GM19025 (cell line): ENCODE results near the gene TBC1D14.
A peak's percentile ranks its signal among the peaks of the same experiment; 100 is the strongest.

Experiments
- ATAC-seq: cut with Tn5 transposase; IDR thresholded peaks from one replicate; pipeline ENCODE4 v1.9.1; 2021; ENCODE audit warnings: mild to moderate bottlenecking, low read depth, moderate library complexity; ENCODE audit not compliant: unreplicated experiment

The TBC1D14 gene

GRCh38 chr4:7052923-7053715, 143.5 kb downstream of the TBC1D14 start:
- no peak for ATAC-seq

DNA sequence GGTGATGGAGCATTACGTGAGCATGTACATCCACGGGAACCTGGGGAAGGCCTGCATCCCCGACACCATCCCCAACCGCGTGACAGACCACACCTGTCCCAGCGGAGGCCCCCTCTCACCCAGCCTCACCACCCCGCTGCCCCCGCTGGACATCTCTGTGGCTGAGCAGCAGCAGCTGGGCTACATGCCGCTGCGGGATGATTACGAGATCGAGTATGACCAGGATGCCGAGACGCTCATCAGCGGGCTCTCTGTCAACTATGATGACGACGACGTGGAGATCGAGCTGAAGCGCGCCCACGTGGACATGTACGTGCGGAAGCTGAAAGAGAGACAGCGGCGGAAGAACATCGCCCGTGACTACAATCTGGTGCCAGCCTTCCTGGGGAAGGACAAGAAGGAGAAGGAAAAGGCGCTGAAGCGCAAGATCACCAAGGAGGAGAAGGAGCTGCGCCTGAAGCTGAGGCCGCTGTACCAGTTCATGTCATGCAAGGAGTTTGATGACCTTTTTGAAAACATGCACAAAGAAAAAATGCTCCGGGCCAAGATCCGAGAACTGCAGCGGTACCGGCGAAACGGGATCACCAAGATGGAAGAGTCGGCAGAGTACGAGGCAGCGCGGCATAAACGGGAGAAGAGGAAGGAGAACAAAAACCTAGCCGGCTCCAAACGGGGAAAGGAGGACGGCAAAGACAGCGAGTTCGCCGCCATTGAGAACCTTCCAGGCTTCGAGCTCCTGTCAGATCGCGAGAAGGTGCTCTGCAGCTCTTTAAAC, 144.7 kb downstream of the TBC1D14 start:
- ATAC-seq = no peak

GRCh38 chr4:7055111-7055989, 145.7 kb downstream of the TBC1D14 start:
- no peak for ATAC-seq

- no peak for ATAC-seq
Observed at GRCh38 chr4:7055990-7056325, 146.3 kb downstream of the TBC1D14 start.

- ATAC-seq = no peak
Observed at GRCh38 chr4:7058792-7059191, 149.2 kb downstream of the TBC1D14 start.

GRCh38 chr4:7059662-7060061, 150.0 kb downstream of the TBC1D14 start:
- no peak for ATAC-seq

DNA sequence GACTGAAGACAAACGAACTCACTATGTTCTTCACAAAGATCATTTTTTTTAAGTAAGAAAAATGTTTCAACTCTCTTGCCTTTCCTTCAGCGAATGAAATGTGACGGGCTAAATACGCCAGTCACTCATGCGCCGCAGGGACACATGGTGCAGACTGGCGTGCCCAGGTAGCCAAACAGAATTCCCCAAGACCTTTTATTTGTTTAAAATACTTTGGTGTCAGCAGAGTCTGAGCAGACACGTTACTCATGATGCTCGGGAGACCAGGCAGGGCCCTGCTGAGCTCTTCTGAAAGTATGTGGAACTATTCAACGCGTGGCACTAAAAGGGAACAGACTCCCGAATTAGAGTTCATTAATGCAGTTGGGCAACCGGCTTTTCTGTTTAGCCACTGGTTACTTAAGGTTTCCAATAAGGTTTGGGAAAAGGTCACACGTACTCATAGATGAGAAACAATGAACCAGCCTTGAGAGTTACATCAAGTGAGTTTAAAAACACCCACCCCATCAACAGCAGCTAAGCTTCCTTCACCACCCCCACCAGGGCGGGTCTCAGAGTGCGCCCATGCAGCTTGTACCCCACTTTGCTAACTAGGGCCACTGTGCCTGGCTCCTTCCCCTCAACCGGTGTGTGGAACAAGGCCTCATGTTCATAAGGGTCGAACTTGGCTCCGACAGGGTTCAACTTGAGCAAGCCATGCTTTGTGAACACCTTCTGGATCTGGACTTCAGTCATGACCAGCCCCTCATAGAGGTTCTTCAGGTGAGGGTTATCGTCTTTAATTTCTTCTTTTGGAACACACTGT, 150.9 kb downstream of the TBC1D14 start:
- no peak for ATAC-seq

DNA sequence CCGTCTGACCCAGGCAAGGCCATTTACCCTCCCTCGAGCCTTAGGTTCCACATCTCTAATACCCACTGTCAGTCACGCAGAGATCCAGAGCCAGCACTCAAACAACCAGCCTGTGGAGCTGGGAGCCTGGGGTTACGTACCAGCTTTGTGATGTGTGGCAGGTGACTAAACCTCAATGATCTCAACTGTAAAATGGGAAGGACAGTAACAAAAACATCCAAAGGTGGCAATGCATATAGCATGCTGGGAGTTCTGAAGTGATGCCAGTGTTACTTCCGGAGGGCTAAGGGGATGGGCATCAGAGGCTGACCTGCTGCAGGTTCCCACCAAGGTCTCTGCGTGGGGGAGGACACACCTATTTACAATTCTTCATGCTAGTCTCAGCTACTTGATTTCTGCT, 152.2 kb downstream of the TBC1D14 start:
- ATAC-seq = no peak

DNA sequence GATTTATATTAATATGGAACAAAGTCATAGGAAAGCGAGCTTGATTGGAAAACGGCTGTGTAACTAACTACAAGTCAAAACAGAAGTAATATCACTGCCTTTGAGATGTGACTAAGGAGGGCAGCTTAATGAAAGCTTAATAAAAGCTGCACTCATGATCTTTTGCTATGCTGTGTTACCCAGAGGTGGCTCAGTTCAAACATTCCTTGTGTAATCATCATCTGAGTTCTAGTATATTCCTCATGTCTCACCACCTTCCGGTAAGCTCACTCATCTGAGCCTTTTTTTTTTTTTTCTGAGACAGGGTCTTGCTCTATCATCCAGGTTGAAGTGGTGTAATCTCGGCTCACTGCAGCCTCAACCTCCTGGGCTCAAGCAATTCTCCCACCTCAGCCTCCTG, 153.2 kb downstream of the TBC1D14 start:
- ATAC-seq = no peak

GRCh38 chr4:7063362-7063761, 153.7 kb downstream of the TBC1D14 start:
- ATAC-seq = no peak

- no peak for ATAC-seq
Observed at GRCh38 chr4:7066006-7066405, 156.4 kb downstream of the TBC1D14 start.

GRCh38 chr4:7066493-7066892, 156.9 kb downstream of the TBC1D14 start:
- no peak for ATAC-seq

- ATAC-seq = no peak
Observed at GRCh38 chr4:7067126-7067451, 157.5 kb downstream of the TBC1D14 start.

GRCh38 chr4:7067452-7068278, 158.0 kb downstream of the TBC1D14 start, which contains the start of gene GRPEL1:
TSS of gene GRPEL1 (minus strand) at chr4:7068064. CDS start at chr4:7068032, 32 bp downstream.
- ATAC-seq = peak; percentile 91

DNA sequence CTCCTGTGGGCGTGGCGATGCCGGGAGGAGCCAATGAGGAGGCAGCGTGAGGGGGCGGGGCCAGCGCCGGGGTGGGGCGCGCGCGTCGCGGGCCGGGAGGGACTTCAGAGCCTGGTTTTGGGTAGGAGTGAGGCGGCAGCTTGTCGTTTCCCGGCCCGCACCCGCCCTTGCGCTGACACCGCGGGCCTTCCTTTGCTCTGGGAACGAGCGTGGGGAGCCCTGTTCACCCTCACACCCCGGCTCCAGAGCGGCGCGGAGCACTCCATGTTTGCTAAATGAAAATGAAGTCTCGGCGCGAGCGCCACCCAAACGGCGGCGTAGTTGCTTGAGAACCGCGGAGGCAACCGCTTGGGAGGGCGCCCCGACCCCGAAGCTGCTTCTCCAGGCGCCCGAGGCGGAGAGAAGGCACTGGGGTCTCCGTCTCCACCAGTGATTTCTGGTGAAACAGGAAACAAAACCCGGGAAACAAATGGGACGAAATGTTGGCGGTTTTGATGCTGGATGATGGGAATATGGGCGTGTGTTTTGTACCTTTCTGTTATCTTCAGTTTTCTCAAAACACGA, 158.7 kb downstream of the TBC1D14 start:
- peak; percentile 4 for ATAC-seq

GRCh38 chr4:7068883-7069282, 159.3 kb downstream of the TBC1D14 start:
- ATAC-seq = no peak

GRCh38 chr4:7070729-7071511, 161.3 kb downstream of the TBC1D14 start:
- peak; percentile 19 for ATAC-seq

- no peak for ATAC-seq
Observed at GRCh38 chr4:7073059-7073458, 163.4 kb downstream of the TBC1D14 start.
